ENCODE results near the gene SND1.

Gene SND1

DNA sequence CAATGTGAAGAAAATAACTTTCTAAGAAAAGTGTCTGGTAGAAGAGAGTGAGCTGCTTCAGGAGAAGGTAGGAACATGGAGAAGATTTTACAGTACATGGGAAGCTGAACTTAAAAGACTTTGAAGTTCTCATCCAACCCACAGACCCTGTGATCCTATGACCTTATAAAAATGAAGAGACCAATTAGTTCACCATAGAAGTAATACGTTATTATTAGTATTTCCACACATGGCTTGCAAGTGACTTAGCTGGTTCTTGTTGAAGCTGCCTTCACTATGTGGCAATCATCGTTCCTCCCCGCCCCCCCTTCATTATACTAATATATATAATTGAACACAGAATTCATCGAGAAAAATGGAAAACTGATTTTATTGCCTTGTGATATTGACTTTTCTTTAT lies 129.1 kb downstream of the SND1 start:
- DNase-seq (ENCODE audit: extremely low read depth, insufficient read length) = no peak
- TF ChIP-seq, protein P1, sequence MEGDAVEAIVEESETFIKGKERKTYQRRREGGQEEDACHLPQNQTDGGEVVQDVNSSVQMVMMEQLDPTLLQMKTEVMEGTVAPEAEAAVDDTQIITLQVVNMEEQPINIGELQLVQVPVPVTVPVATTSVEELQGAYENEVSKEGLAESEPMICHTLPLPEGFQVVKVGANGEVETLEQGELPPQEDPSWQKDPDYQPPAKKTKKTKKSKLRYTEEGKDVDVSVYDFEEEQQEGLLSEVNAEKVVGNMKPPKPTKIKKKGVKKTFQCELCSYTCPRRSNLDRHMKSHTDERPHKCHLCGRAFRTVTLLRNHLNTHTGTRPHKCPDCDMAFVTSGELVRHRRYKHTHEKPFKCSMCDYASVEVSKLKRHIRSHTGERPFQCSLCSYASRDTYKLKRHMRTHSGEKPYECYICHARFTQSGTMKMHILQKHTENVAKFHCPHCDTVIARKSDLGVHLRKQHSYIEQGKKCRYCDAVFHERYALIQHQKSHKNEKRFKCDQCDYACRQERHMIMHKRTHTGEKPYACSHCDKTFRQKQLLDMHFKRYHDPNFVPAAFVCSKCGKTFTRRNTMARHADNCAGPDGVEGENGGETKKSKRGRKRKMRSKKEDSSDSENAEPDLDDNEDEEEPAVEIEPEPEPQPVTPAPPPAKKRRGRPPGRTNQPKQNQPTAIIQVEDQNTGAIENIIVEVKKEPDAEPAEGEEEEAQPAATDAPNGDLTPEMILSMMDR (IDR thresholded peaks at IDR 0.05; ENCODE audit: insufficient read depth, low read length, poor library complexity, severe bottlenecking) = no peak
- Histone ChIP-seq H3K4me3 (replicated peaks; ENCODE audit: low read depth, low read length) (no peak overlapping the region), H3K36me3 (ENCODE audit: control insufficient read depth, insufficient read depth, low read length) (peaks cover 2% of the 10 kb centered on the region; the same call in 1 of the 2 replicates), H3K27me3 (replicated peaks; ENCODE audit: control insufficient read depth, insufficient read depth, low read length) (no peaks in the 10 kb centered on the region)

DNA sequence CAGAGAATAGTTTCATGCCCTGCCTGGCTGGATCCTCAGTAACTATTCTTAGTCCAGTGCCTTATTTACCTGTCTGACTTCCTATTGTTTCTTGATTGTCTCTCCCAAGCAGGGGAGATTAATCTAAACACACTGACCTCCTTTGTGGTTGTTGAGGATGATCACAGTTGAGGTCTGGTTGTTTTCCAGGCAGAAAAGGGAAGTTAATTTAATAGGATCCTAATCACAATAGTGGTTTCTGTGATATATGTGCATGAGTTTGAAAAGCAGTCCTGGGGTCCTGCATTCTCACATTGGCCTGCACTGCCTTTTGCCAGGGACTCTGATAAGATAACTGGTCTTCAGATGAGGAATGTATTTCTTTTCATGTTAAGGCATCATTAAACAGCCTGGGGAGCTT lies 130.1 kb downstream of the SND1 start:
- TF ChIP-seq, protein P1 (IDR thresholded peaks at IDR 0.05; ENCODE audit: insufficient read depth, low read length, poor library complexity, severe bottlenecking) = no peak
- Histone ChIP-seq H3K27me3 (replicated peaks; ENCODE audit: control insufficient read depth, insufficient read depth, low read length) (no peaks in the 10 kb centered on the region), H3K36me3 (ENCODE audit: control insufficient read depth, insufficient read depth, low read length) (peaks cover 2% of the 10 kb centered on the region; the same call in 1 of the 2 replicates), H3K4me3 (replicated peaks; ENCODE audit: low read depth, low read length) (no peak overlapping the region)
- no peak for DNase-seq (ENCODE audit: extremely low read depth, insufficient read length)

DNA sequence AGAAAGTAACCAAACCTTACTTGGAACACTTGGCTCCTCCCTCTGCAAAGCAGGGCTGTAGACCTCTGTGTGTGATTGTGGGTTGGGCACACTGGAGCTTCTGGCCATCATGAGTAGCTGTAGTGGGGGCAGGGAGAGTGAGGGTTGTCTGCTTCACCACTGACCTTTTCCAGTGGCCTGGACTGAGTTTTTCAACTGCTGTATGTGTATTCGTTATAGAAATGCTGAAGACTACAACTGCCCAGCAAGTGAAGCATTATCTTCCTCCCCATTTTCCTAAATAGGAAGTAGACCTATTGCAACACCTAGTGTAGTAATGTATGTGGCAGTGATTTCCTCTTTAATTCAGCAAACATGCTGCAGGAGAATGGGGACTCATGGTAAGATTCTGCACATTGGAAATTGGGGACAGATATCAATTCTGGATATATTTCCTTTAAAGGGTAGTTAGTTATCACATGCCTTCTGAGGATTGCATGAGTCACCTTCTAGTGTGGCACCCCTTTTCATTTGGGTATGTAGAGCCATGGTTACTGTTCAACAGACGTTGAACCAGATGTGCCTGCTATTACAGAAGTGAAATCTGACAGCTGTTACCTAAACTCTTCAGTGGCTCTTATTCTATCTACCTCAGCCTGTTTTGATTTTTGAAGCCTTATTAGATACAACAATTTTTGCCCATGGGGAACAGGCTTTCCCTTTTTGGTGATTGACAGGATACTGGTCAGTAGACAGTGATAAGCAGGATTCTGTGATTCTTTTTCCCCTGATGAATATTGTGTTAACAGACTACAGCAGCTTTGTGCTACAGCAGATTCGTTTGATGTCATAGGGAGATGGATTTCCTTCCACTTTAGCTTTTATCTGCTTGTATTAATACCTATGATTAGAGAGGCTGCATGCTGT lies 130.9 kb downstream of the SND1 start:
- H3K36me3 ChIP-seq (ENCODE audit: control insufficient read depth, insufficient read depth, low read length) = peaks cover 2% of the 10 kb centered on the region; the same call in 1 of the 2 replicates
- H3K4me3 ChIP-seq (replicated peaks; ENCODE audit: low read depth, low read length) = no peak overlapping the region
- no peak for DNase-seq (ENCODE audit: extremely low read depth, insufficient read length)
- H3K27me3 ChIP-seq (replicated peaks; ENCODE audit: control insufficient read depth, insufficient read depth, low read length) = no peaks in the 10 kb centered on the region
- TF ChIP-seq, protein P1 (IDR thresholded peaks at IDR 0.05; ENCODE audit: insufficient read depth, low read length, poor library complexity, severe bottlenecking) = no peak

DNA sequence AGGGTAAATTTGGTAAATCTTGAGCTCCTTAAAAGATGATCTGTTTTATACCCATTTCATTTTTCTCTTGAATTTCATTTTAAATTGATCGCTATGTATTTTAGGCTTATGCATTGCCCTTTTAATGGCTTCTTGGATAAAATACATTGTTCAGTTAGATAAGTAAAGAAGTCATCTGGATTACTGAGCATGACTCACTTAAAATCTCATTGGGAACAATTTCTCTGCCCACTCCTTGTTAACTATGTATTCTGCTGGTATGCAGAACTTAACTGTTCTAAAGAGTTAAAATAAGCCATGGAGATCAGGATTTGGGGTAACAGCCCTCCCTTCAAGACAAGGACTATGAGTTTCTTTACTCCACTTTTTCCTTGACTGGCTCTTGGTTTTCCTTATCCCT lies 134.2 kb downstream of the SND1 start:
- Histone ChIP-seq H3K4me3 (replicated peaks; ENCODE audit: low read depth, low read length) (no peak overlapping the region), H3K27me3 (replicated peaks; ENCODE audit: control insufficient read depth, insufficient read depth, low read length) (no peaks in the 10 kb centered on the region), H3K36me3 (ENCODE audit: control insufficient read depth, insufficient read depth, low read length) (peaks cover 4% of the 10 kb centered on the region)
- no peak for DNase-seq (ENCODE audit: extremely low read depth, insufficient read length)
- TF ChIP-seq, protein P1 (IDR thresholded peaks at IDR 0.05; ENCODE audit: insufficient read depth, low read length, poor library complexity, severe bottlenecking) = no peak

DNA sequence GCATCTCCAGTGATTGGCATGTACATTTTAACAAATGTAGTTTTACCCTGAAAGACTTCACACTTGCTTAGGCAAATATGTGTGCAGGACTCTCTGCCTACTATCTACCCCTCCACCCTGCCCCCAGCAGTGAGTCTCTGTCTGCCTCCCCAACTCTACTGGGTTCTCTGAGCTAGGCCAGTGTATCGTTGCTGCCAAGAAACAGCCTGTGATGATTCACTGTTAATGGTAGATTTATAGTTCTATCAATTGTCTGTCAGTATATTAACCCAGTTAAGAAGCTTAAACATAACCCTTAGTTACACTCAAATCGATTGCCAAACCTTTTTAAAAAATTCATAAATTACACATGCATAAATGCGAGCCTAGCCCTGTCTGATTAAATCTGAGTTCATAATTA lies 137.0 kb downstream of the SND1 start:
- H3K36me3 ChIP-seq (ENCODE audit: control insufficient read depth, insufficient read depth, low read length) = peaks cover 4% of the 10 kb centered on the region
- H3K4me3 ChIP-seq (replicated peaks; ENCODE audit: low read depth, low read length) = no peak overlapping the region
- TF ChIP-seq, protein P1 (IDR thresholded peaks at IDR 0.05; ENCODE audit: insufficient read depth, low read length, poor library complexity, severe bottlenecking) = no peak
- no peaks in the 10 kb centered on the region for H3K27me3 ChIP-seq (replicated peaks; ENCODE audit: control insufficient read depth, insufficient read depth, low read length)
- no peak for DNase-seq (ENCODE audit: extremely low read depth, insufficient read length)
